ENCODE measurements around the gene EBF3. TPM values are rescaled to one million over a fixed set of nuclear protein-coding genes. Genes with fewer than 3 reads are reported as not detected.

The EBF3 gene
- total RNA-seq, 1 donor from 2014 or later, result 21.9 TPM

DNA sequence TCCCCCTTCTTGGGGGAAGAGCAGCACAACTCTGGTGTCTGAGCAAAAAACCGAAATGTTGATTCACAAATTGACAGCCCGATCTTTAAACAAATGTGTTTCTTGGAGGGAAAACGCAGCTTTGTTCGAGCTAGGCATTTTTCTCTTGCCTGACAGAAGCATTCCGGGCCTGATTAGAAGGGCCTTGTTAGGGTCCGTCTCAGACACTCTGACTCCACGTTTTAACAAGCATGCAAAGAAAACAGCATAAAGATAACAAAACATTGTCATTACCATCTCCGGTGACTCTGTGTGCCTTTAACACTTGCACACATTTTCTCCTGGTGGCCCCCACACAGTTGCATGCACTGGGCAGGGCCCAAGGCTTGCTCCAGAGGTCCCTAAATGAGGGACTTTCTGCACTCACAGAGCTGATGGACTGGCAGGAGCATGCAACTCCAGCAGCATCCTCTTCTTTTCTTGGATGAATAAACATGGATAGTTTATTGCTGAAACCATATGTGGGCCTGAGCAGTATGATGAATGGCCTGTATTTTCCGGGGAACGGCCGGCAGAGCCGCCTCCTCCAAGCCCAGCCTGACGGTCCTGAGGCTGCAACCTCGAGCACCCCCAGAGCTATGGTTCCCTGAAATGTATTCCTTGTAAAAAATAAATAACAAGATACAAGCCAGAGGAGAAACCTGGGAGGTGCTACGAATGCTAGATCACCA is 50.9 kb downstream of the EBF3 start:
- DNase-seq (ENCODE audit: low read depth), result no peak

DNA sequence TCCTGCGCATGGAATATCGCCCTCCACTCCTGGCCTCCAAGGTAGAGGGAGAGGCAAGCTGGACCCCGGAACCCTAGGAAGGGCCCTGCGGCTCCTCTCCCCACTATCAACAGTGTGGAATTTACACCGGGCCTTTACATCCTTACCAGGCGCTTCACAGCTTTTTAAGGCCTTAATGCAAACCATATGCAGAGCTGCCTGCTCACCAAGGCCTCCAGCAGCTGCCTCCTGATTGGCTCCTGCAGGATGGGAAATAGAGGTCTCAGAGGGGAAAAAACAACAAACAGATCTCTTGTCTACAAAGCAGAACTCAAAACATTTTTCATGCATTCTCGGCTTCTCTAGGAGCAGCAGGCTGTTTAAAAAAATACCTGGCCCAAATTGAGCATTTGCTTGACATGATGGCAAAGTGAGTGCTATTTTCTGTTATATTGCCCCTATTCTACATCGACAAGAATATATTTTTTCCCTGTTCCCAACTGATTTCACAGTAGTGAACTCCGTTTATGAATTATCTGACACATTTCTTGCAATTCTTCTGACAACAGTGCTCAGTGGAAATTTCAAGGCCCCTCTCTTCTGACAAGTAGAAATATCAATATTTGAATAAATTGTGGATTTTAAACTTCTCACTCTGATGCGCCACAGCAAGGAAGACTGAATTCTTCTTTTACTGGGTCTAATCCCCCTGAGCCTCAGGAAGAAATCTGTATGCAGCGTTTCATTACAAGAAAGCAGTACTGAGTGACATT is 51.7 kb downstream of the EBF3 start:
- DNase-seq (ENCODE audit: low read depth), result no peak

DNA sequence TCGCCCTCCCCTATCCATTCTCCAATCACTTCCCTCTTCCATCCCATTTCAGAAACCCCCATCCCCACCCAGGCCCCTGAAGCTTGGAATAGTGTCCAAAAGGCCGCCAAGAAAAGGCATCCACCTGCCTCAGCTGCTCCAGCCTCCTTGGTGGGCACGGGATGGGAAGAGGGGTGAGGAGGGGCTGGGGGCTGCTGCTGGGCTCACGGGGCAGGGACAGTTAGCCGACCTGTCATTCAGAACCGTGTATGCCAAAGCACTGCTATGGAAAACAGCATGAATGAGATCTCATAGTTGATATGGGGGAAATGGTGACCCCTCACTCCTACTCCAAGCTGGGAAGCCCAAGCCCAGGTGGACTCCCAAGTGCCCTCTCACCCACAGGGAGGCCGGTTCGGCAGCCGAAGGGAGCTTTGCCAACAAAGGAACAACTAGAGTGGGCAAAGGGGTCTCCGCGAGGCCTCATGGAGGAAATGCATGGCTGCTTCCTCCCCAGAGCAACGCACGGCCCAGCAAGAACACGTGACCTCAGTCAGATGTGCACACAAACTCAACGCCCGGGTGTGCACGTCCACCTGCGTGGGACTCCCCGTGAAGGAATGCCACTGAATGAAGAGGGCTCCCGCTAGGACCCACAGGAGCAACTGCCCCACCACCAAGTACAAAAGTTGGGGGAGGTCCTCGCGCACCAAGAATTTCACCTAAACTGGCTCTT is 52.5 kb downstream of the EBF3 start:
- DNase-seq (ENCODE audit: low read depth), result no peak

DNA sequence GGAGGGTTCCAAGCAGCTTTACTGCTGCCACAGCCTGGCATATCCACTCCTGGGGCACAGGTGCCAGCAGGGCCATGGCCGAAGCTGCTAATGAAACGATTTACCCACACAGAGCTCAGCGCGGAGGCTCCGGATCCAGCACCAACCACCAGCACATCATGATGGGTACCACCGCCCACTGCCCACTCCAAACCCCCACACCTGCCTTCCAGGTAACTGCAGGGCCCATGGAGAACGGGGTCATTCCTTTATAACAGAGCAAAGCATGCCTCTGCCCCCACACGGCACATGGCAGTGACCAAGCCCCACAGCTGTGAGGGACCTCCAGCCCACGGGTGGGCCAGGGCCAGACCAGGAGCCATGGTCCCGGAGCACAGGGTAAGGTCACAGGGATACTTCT is 53.2 kb downstream of the EBF3 start:
- no peak for DNase-seq (ENCODE audit: low read depth)

DNA sequence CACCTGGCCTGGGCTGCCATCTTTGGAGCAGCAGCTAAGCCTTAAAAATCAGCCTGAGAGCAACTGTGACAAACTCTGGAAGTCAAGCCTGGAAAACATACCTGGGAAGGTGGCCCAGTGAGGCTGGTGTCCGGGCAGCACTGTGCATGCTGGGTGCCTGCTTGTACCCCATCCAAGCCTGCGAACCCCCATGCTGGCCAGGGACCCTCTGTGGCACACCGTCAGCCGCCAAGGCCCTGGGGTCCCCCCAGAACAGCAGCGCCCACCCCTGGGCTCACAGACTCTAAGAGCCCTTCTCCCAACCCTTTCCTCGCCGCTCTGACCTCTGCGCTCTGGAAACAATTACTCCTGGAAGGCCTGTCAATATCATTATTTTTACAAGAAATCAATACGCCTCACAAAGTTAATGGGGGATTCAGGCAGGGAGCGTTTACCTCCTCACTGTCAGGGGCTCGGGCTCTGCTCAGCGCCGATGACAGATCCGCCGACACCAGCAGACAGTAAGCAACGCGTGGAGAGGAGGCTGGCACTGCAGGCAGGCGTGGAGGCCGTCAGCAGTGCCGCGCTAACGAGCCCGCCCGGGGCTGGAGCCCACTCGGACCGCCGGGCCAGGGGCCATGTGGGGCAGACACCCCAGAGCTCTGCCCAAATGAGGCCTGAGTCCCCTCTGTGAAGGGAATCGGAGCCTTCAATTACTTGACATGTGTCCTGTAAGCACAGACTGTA is 54.4 kb downstream of the EBF3 start:
- no peak for DNase-seq (ENCODE audit: low read depth)

DNA sequence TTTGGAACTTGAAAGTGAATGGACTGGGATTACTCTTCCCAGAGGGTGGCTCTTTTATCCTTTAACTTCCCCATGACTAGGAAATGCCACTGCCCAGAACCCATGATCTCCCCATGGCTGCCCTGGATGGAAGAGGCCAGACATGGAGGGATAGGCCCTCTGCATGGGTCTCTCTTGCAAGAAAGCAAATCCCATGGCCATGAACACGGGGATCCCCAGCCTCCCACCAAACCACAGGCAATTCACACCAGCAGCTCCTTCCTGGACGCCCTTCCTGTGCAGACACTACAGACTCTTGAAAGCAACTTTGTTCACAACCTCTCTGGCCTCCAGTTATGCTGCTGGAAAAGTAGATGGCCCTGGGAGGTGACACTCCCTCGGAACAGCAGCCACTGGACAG is 55.0 kb downstream of the EBF3 start:
- no peak for DNase-seq (ENCODE audit: low read depth)

DNA sequence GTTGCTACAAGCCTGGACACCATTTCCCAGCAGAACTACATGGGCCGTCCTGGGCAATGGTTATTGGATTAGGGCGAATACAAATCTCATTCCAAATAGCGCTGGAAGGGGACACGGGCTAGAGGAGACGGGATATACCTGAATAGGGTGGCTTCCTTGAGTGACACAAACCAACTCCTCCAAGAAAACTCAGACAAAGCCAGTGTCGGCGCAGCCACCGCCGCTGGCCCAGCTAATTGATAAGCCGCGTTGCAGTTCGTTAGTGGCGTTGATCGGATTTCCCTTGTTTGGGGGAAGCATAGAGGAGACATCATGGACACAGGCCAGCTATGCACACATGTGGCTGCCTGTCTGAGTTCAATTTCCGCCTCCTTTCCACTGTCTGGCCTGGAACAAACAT is 55.7 kb downstream of the EBF3 start:
- no peak for DNase-seq (ENCODE audit: low read depth)

DNA sequence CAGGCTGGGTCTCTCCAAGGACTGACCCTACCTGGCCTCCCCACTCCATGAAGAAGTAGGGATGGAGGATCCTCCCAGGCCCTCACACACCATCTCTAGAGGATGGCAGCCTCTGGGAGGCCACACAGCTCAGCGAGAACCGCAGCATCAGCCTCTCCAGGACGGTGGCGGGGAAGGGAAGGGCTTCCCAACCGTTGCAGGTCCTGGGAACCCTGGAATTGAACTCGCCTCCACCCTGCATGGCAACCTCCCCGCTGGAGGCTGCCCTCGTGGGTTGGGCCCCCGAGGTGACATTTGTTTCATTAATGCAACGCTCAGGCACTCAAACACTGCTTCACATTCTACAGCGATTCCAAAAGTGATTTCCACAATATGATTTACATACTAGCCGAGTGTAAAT is 58.5 kb downstream of the EBF3 start:
- DNase-seq (ENCODE audit: low read depth), result no peak

DNA sequence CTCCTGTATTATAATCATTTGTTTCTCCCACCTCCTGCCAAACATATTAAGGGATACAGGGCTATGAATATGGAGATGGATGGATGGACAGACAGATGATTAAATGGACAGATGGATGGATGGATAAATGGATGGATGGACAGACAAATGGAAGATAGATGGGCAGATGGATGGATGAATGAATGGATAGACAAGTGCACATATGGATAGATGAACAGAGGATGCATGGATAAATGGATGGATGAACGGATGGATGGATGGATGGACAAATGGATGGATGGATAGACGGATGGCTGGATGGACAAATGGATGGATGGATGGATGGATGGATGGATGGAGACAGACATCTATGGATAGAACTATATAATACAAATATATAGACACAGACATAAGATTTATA is 59.8 kb downstream of the EBF3 start:
- DNase-seq (ENCODE audit: low read depth), result no peak

DNA sequence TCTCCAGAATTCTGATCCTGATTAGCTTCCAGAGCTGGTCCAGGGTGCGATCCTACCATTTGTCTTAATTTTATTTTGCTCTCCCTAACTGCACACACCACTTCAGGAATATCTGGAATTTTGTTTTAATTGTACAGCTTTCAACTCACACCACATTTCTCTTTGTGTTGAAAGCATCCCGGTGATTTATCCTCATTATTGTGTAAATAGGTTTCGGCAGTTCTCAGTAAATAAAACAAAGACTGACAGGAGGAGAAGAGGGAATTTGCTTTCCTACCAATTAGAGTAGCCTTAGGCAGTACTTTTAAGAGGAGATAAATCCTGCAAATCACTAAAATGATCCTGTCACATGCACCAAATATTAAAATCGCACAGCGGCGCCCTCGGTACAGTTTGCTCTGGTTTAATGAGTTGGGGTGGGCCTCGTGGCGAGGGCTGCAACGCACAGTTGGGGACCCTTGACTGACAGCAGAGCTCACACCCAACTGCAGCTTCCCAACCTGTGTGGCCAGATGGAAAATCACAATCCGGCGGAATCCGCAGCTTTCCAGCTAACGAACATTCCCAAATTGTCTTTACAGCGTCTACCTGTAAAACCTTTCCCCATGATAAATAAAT is 62.6 kb downstream of the EBF3 start:
- DNase-seq (ENCODE audit: low read depth), result no peak

DNA sequence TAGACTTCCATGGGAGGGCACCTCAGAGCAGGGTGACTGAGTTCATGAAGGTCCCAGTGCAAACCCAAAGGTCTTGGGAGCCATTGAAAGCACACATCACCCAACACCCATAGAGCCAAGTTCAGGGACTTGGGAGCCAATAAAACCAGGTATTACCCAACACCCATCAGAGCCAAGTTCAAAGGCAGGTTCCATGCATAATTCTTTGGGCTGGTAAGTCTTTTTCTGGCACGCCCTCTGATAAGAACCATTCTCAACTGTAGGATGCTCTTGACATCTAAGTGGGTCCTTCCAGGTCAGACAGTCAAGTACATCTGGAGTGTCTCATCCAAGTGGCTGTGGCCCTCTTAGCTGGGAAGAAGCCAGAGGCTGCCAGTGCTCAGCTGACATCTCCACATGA is 63.2 kb downstream of the EBF3 start:
- no peak for DNase-seq (ENCODE audit: low read depth)

DNA sequence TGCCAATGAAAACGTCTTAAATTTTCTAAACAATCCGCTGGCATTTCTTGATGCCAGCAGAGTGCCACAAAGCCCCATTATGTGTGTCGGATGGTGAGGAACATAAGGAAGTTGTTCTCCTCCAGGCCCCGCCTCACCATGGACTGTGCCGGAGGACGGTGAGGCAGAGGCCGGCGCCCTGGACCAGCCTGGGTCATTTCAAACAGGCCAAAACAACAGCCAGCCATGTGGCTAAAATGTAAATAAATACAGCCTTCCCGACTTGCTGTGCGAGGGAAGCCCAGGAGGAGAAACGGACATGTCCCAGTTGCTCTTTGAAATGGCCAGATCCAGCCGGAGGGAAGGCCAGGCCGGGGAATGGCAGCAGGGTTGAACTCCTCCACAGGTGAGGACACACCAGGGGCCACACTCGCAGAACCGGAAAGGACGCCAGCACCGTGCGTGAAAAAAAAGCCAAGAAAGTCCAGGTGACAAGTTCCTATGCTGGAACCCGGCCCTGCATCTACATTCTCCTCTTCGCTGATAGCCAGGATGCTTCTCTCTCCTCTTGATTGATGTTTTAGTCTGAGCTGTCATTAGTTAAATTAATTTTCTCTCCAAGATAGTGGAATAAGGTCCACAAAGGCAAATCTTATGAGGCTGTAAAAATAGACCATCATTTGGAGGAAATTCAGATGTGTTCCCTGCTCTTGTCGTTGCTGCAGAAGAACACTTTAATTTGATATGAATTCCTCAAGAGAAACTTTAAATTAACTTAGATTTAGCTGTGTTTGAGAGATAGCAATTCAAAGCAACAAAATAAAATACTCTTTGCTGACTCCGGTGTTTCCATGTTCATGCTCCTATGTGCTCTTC is 64.6 kb downstream of the EBF3 start:
- DNase-seq (ENCODE audit: low read depth), result no peak

DNA sequence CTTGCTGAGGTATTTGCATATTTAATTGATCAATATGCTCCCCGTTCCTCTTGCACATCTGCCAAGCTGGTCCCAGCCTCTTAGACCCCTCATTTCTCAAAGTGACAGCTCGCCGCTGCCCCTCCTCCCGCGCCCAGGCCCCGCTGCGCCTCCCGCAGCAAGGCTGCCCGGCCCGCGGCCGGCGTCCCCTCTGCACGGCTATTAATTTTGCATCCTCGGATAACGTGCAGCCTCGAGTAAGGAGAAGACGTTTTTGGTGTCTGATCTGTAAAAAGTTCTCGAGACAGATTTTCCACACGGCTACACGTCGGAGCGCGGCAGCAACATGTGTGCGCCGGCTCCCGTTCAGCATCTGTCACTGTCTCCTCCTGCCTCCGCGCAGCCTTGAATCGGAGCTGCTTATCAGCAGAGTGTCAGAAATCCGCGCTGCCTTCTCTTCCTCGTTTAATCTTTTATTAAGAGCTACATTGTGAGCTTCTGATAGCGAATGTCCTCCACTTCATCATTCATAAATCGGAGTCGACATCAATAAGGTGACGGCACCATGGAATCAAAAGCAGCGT is 65.3 kb downstream of the EBF3 start:
- DNase-seq (ENCODE audit: low read depth), result no peak

DNA sequence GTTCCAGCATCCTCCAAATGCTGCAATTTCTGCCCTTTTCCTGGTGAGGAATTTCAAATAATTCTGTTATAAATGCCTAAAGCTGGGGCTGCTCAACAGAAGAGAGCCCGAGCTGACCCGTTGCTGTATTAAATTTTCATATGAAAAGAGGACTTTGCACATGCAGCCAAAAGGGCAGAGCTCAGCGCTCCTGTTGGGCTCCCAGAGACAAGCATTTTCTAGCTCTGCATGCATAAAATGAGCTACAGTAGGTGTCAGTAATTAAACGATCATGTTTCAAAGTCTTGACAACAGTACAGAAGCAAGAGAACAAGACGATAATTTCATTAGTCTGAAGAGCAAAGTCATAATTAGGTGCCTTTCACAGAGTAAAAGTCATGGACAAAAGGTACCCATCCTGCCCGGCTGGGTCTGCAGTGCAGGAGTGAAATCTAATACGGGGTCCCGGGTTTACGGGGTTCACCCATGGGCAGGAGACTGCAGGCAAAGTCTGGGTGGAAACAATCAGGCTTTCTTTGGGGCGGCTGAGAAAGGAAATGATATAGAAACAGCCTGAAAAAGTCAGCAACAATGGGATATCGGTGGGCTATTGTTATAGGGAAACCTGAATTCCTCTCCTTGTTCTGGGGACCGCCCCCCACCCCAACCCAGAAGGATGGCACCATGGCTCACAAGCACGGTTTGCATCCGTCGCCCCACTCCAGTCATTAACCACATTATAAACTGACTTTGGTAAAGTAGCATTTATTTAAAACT is 66.0 kb downstream of the EBF3 start:
- no peak for DNase-seq (ENCODE audit: low read depth)

DNA sequence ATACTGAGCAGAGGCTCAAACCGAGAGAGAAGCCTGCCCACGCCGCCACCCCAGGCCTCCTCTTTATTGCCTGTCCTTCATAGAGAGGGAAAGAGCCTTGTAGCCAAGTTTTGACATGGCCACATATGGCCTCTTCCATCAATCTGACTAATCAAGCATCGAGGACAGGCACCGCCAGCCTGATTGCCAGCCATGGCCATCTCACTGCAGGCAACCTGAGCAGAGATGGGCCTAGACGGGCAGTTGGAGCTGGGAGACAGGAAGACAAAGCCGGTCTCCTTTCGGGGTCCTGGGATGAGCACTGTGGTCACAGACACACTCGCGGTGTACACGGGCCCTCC is 67.2 kb downstream of the EBF3 start:
- DNase-seq (ENCODE audit: low read depth), result no peak

DNA sequence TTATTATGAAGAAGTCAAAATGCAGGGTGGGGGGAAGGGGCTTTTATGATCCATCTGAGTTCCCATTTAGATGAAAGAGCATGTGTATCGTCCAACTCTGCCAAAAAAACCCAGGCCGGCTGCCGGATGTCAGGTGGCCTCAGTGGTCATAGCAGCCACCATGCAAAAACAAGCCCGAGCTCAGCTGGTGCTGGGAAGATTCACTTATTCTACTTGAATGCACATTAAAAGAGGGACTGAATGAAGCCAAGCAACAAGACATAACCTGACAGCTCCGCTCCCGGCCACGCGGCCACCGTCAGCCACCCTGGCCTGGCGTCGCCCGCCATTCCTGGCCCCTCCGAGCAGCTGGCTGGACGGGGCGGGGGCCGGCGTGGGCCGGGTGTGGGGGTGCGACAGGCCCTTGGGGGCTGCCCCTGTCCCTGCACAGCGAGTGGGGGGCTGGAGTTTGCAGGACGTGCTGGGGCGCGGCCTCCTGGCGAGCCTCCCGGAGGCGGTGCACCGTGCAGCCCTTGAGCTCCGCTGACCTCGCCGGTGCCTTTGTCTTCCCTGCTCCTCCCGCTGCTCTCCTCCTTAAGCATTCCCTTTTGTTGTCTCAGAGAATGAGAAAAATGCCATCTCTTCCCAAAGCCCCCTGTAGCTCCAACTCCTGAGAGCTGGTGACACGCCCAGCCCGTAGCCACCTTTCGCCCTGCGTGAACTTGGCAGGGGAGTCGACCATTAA is 67.8 kb downstream of the EBF3 start:
- no peak for DNase-seq (ENCODE audit: low read depth)

DNA sequence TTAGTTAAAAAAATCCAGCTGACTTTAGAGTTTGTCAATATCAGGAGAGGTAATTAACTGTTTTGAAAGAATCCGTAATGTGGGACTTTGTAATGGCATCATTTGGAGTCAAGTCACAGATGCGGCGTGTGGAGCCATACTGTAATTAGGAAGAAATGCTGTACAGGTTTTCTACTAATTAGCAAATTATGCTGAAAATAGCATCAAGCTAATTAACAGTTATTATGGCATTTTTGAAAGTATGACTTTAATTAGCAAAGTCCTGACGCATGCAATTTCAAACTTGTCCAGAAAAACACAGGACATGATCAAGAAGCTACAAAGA is 68.3 kb downstream of the EBF3 start:
- no peak for DNase-seq (ENCODE audit: low read depth)

DNA sequence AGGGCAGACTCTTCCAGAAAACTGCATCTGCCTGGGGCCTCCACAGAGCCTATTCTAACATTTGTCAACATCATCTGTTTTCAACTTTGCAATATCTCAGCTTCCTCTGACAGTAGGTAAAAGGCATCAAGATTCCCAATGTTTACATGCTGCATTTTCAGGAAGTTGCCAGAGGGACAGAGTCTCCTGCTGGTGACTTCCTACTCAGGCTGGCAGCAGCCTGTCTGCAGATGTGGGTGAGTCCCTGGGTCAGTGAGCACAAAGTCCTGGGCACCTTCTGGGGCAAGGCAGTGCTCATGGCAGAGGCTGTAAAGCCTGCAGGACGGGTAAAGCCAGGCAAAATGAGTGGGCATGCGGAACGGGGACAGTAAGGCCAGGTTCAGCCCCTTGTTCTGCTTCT is 69.4 kb downstream of the EBF3 start:
- DNase-seq (ENCODE audit: low read depth), result no peak

Measured in myocyte (in vitro differentiated cells).